ENCODE results near the gene DGAT2L6.

The DGAT2L6 gene, protein sequence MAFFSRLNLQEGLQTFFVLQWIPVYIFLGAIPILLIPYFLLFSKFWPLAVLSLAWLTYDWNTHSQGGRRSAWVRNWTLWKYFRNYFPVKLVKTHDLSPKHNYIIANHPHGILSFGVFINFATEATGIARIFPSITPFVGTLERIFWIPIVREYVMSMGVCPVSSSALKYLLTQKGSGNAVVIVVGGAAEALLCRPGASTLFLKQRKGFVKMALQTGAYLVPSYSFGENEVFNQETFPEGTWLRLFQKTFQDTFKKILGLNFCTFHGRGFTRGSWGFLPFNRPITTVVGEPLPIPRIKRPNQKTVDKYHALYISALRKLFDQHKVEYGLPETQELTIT

GRCh38 chrX:70176938-70177533 is at the start of gene DGAT2L6:
TSS of gene DGAT2L6 (plus strand) at chrX:70177483. CDS start at chrX:70177583, 100 bp downstream.
- peak; percentile 24 for DNase-seq (ENCODE audit: low read depth)
- no peak within 1 kb of the TSS for H3K4me3 ChIP-seq (ENCODE audit: low read depth, low read length)
- TF ChIP-seq, protein P1, sequence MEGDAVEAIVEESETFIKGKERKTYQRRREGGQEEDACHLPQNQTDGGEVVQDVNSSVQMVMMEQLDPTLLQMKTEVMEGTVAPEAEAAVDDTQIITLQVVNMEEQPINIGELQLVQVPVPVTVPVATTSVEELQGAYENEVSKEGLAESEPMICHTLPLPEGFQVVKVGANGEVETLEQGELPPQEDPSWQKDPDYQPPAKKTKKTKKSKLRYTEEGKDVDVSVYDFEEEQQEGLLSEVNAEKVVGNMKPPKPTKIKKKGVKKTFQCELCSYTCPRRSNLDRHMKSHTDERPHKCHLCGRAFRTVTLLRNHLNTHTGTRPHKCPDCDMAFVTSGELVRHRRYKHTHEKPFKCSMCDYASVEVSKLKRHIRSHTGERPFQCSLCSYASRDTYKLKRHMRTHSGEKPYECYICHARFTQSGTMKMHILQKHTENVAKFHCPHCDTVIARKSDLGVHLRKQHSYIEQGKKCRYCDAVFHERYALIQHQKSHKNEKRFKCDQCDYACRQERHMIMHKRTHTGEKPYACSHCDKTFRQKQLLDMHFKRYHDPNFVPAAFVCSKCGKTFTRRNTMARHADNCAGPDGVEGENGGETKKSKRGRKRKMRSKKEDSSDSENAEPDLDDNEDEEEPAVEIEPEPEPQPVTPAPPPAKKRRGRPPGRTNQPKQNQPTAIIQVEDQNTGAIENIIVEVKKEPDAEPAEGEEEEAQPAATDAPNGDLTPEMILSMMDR (IDR thresholded peaks at IDR 0.05; ENCODE audit: low read depth, low read length, missing control alignments): no peak

- no peak for DNase-seq (ENCODE audit: low read depth)
- no peak overlapping the region for H3K4me3 ChIP-seq (ENCODE audit: low read depth, low read length)
- TF ChIP-seq, protein P1 (IDR thresholded peaks at IDR 0.05; ENCODE audit: low read depth, low read length, missing control alignments): no peak
These were observed 49.2 kb upstream of the DGAT2L6 start for GRCh38 chrX:70128071-70128470.

GRCh38 chrX:70129816-70130215 is 47.5 kb upstream of the DGAT2L6 start:
- no peak overlapping the region for H3K4me3 ChIP-seq (ENCODE audit: low read depth, low read length)
- TF ChIP-seq, protein P1 (IDR thresholded peaks at IDR 0.05; ENCODE audit: low read depth, low read length, missing control alignments): no peak
- DNase-seq (ENCODE audit: low read depth): no peak

- H3K4me3 ChIP-seq (ENCODE audit: low read depth, low read length): no peak overlapping the region
- no peak for DNase-seq (ENCODE audit: low read depth)
- TF ChIP-seq, protein P1 (IDR thresholded peaks at IDR 0.05; ENCODE audit: low read depth, low read length, missing control alignments): no peak
These were observed 45.1 kb upstream of the DGAT2L6 start for GRCh38 chrX:70132224-70132623.

- DNase-seq (ENCODE audit: low read depth): peak; percentile 2
- TF ChIP-seq, protein P1 (IDR thresholded peaks at IDR 0.05; ENCODE audit: low read depth, low read length, missing control alignments): no peak
These were observed 44.4 kb upstream of the DGAT2L6 start for GRCh38 chrX:70132877-70133302.

DNA sequence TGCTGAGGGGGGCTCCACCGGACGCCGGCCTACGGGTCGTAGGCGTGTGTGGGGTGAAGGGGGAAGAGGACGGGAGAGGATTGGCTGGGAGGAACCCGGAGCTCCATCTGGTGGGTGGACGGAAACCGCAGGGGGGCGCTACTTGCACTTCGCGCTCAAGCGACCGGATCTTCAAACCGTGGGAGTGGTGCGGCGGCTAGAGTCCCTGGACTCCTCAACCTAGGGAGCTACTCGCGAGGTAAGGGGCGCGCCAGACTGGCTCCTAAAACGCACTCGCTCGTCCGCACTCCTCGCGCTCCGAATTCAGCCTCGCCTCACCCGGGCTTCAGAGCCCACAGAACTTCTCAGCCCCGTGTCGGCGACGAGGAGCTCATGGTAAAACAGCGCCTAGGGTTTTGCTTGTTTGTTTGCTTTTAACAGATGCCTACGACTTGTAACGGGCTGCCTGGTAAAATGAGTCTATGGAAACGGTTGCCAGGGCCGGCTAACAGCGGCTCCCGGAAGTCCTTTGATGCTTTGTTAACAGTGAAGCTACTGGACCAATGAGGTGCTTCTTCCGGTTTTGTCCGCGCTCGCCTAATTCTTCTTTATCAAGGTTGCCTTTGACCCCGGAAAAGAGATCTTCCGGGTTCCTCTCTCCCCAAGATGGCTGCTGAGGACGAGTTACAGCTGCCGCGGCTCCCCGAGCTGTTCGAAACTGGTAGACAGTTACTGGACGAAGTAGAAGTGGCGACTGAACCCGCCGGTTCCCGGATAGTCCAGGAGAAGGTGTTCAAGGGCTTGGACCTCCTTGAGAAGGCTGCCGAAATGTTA is 43.8 kb upstream of the DGAT2L6 start, which contains the start of gene IGBP1:
Gene IGBP1 (plus strand): TSS at position 145 of the 813 bp plus-strand sequence. CDS start 501 bp downstream, at position 646.
- DNase-seq (ENCODE audit: low read depth): peak; percentile 77
- TF ChIP-seq, protein P1 (IDR thresholded peaks at IDR 0.05; ENCODE audit: low read depth, low read length, missing control alignments): peak; percentile 59
- peak within 1 kb of the TSS; percentile 85 for H3K4me3 ChIP-seq (ENCODE audit: low read depth, low read length)

More at GRCh38 chrX:70132877-70133302, 44.4 kb upstream of the DGAT2L6 start:
- H3K4me3 ChIP-seq (ENCODE audit: low read depth, low read length): peak overlapping the region; percentile 85

Data from GM12864 (cell line).